ENCODE data around the gene MINDY1.

MINDY1 gene

DNA sequence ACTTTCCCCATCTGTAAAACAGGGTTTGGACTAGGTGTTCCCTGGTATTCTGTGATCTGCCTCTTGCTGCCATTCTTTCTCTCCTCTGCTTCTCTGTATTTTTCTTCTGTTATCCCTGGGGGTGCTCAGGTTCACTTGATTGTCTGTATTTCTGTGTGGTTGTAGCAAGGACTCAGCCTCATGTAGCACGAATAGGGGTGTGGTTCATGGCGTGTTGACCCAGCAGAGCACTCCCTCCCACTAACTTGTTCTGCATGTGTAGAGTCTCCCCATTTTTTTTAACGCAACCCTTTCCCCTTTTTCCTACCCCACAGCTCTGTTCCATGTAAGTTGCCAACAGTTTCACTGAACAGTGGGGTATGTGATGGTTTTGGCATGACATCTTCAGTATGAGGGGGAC, 28.5 kb upstream of the MINDY1 start:
- H3K4me3 Mint-ChIP-seq: no peak overlapping the region
- no peaks in the 10 kb centered on the region for H3K4me1 Mint-ChIP-seq
- H3K27me3 Mint-ChIP-seq: no peaks in the 10 kb centered on the region
- peaks cover 47% of the 10 kb centered on the region for H3K36me3 Mint-ChIP-seq
- no peaks in the 10 kb centered on the region for H3K9me3 Mint-ChIP-seq
- ATAC-seq: no peak
- peak overlapping the region; percentile 1 for H3K27ac Mint-ChIP-seq

GRCh38 chr1:151032164-151032563, 25.5 kb upstream of the MINDY1 start:
- Mint-ChIP-seq H3K27me3 (no peaks in the 10 kb centered on the region), H3K27ac (no peak overlapping the region), H3K4me3 (no peak overlapping the region), H3K9me3 (no peaks in the 10 kb centered on the region), H3K4me1 (no peaks in the 10 kb centered on the region), H3K36me3 (peaks cover 57% of the 10 kb centered on the region)
- no peak for ATAC-seq

DNA sequence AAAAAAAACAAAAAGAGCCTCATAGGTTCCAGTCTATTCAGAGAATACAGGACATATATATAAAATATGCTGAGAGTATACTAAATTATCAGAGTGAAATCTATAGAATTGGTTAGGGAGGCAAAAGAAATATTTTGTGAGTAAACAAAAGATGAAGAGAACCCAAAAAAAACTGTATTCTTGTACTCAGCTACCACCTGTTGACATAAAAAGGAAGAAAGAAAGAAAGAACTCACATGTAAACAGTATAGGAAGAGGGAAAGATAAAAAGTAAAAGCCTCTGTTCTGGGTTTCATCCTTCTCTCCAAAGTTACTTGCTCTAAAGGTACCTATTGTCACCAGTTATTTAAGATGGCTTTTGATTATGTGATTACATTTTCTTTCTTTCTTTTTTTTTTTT, 19.8 kb upstream of the MINDY1 start:
- no peak for ATAC-seq
- Mint-ChIP-seq H3K36me3 (peaks cover 48% of the 10 kb centered on the region), H3K4me3 (no peak overlapping the region), H3K9me3 (no peaks in the 10 kb centered on the region), H3K4me1 (peaks cover 6% of the 10 kb centered on the region), H3K27me3 (no peaks in the 10 kb centered on the region), H3K27ac (no peak overlapping the region)

- peaks cover 32% of the 10 kb centered on the region for H3K36me3 Mint-ChIP-seq
- no peak overlapping the region for H3K4me3 Mint-ChIP-seq
These were observed 17.9 kb upstream of the MINDY1 start for GRCh38 chr1:151024540-151025146.

DNA sequence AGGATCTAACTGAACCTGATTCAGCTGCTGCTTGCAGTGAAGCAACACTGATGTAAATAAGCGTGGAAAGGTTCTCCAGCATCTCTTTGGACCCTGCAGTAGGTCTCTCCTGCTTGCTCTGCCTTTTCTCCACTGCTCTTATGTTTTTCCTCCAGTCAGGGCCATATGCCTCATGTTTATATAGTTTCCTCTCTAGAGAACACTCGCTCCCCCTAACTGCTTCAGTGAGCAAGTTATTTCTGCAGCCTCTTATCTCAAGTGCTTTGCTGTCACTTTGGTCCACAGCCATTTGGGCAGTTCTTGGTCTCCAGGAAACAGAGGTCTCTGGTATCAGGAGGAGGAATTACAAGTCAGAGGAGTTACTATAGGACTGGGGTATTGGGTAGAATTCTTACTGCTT, 6.8 kb upstream of the MINDY1 start:
- H3K9me3 Mint-ChIP-seq: no peaks in the 10 kb centered on the region
- no peaks in the 10 kb centered on the region for H3K27me3 Mint-ChIP-seq
- no peak for ATAC-seq
- H3K4me1 Mint-ChIP-seq: peaks cover 22% of the 10 kb centered on the region
- no peak overlapping the region for H3K27ac Mint-ChIP-seq
- peaks cover 6% of the 10 kb centered on the region for H3K36me3 Mint-ChIP-seq
- H3K4me3 Mint-ChIP-seq: no peak overlapping the region

More at GRCh38 chr1:151024540-151025146, 17.9 kb upstream of the MINDY1 start:
- no peaks in the 10 kb centered on the region for H3K27me3 Mint-ChIP-seq
- peaks cover 6% of the 10 kb centered on the region for H3K4me1 Mint-ChIP-seq
- no peaks in the 10 kb centered on the region for H3K9me3 Mint-ChIP-seq
- H3K27ac Mint-ChIP-seq: no peak overlapping the region
- peak; percentile 83 for ATAC-seq

- no peak overlapping the region for H3K27ac Mint-ChIP-seq
- peaks cover 5% of the 10 kb centered on the region for H3K36me3 Mint-ChIP-seq
- H3K9me3 Mint-ChIP-seq: no peaks in the 10 kb centered on the region
- H3K27me3 Mint-ChIP-seq: no peaks in the 10 kb centered on the region
- peaks cover 28% of the 10 kb centered on the region for H3K4me1 Mint-ChIP-seq
- no peak for ATAC-seq
- no peak overlapping the region for H3K4me3 Mint-ChIP-seq
These were observed 6.2 kb upstream of the MINDY1 start for GRCh38 chr1:151012684-151013471.

DNA sequence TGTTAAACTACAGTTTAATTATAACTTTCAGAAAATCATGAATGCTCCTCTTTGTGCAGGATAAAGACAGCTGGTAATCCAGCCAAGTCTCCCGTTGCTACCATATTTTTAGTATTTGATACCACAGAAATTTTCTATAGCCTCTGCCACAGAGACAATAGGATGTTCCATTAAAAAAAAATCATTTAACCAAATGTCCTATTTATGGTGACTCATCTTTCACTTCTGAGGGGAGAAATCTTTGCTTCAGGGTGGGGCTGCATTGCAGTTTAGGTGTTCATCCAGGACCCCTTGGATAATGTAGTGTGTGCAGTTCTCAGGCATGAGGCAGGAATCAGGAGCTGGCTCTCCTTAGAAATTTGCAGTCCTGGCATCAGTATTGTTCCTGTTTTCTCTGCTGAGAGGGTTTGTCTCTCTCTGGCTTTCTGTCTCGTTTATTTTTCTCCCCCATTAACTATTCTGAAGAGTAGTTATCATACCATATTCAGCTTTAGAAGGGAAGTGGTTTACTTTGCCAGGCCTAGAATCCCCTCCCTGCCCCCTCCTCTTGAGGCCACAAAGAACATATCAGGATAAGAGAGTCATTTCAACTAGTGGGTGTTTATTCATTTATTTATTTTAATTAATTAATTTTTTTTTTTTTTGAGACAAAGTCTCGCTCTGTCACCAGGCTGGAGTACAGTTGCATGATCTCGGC, 4.6 kb upstream of the MINDY1 start:
- H3K4me1 Mint-ChIP-seq: peaks cover 44% of the 10 kb centered on the region
- no peak overlapping the region for H3K27ac Mint-ChIP-seq
- no peaks in the 10 kb centered on the region for H3K27me3 Mint-ChIP-seq
- no peak for ATAC-seq
- H3K9me3 Mint-ChIP-seq: no peaks in the 10 kb centered on the region
- H3K36me3 Mint-ChIP-seq: peaks cover 5% of the 10 kb centered on the region
- H3K4me3 Mint-ChIP-seq: no peak overlapping the region

DNA sequence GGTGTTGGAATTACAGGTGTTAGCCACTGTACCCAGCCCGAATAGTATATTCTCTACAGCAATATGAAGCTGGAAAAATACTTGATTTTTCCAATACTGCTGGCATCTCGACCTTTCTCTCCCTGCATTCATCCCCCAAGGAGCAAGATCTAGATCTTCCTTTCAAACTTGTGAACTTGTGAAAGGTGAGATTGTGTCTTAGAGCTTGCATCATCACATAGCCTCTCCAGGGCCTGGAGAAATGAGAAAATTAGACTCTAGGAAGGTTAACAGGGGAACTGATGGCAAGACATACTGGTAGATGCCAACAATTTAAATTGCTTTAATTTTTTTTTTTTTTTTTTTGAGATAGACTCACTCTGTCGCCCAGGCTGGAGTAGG, 3.6 kb upstream of the MINDY1 start:
- H3K27ac Mint-ChIP-seq: no peak overlapping the region

DNA sequence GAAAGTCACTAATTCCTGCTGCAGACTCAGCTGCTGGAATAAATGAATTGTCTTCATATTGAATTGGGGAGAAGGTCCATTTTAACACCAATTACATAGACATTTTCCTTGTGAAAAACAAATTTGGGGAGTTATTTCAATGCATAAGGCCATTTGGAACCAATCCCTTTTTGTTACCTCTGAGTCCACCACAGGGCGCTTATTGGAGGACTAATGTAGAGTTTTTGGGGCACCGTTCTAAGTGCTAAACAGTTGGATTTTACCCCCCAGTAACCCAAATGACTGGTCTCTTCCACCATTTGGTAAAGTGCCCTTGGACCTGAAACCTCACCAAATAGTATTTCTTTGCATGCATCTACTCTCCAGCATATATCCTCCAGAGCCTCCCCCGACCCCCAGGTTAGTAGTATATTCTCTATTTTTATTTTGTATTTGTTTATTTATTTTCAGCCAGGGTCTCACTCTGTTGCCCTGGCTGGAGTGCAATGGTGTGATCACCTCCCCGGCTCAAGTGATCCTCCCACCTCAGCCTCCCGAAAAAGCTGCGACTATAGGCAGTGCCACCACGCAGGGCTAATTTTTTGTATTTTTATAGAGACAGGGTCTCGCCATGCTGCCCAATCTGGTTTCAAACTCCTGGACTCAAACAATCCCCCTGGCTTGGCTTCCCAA, 3.1 kb upstream of the MINDY1 start:
- no peaks in the 10 kb centered on the region for H3K27me3 Mint-ChIP-seq
- peaks cover 5% of the 10 kb centered on the region for H3K36me3 Mint-ChIP-seq
- peak overlapping the region; percentile 97 for H3K4me3 Mint-ChIP-seq
- ATAC-seq: no peak
- H3K4me1 Mint-ChIP-seq: peaks cover 59% of the 10 kb centered on the region
- H3K27ac Mint-ChIP-seq: no peak overlapping the region
- H3K9me3 Mint-ChIP-seq: no peaks in the 10 kb centered on the region

More for the DNA sequence above, 3.6 kb upstream of the MINDY1 start:
- H3K9me3 Mint-ChIP-seq: no peaks in the 10 kb centered on the region
- H3K36me3 Mint-ChIP-seq: peaks cover 5% of the 10 kb centered on the region
- H3K4me3 Mint-ChIP-seq: no peak overlapping the region
- ATAC-seq: no peak
- H3K4me1 Mint-ChIP-seq: peaks cover 54% of the 10 kb centered on the region
- no peaks in the 10 kb centered on the region for H3K27me3 Mint-ChIP-seq

GRCh38 chr1:151009206-151009587, 2.5 kb upstream of the MINDY1 start:
- Mint-ChIP-seq H3K4me1 (peaks cover 62% of the 10 kb centered on the region), H3K27me3 (no peaks in the 10 kb centered on the region), H3K27ac (peak overlapping the region; percentile 98), H3K36me3 (peaks cover 5% of the 10 kb centered on the region), H3K9me3 (no peaks in the 10 kb centered on the region), H3K4me3 (peak overlapping the region; percentile 97)
- ATAC-seq: no peak

GRCh38 chr1:151008244-151009205, 1.8 kb upstream of the MINDY1 start, which contains the start of gene PRUNE1:
Gene PRUNE1, plus strand, starts transcription at chr1:151008449. Its CDS starts 184 bp downstream, at chr1:151008633.
- peak within 1 kb of the TSS; percentile 98 for H3K27ac Mint-ChIP-seq
- peak; percentile 98 for ATAC-seq
- peaks cover 64% of the 10 kb centered on the region for H3K4me1 Mint-ChIP-seq
- peaks cover 5% of the 10 kb centered on the region for H3K36me3 Mint-ChIP-seq
- H3K4me3 Mint-ChIP-seq: peak within 1 kb of the TSS; percentile 97
- no peaks in the 10 kb centered on the region for H3K27me3 Mint-ChIP-seq
- H3K9me3 Mint-ChIP-seq: no peaks in the 10 kb centered on the region

DNA sequence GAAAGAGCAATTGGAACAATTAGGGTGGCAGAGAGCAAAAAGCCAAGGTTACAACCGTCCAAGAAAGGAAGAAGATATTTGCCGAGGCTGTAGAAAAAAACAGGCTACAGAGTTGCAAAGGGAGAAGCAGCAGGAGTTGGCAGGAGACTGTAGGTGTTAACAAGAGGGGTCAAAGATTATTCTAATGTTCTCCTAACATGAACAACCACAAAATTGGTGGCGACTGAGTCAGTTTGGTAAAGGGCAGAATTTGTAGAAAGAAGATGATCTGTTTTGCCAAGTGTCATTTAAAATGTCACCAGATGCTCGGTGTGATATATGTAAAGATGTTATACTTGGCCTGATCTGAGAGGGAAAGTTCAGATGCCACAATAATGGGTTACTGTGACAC, 1.1 kb upstream of the MINDY1 start:
- Mint-ChIP-seq H3K36me3 (peaks cover 5% of the 10 kb centered on the region), H3K4me1 (peaks cover 60% of the 10 kb centered on the region), H3K27ac (peak overlapping the region; percentile 98), H3K27me3 (no peaks in the 10 kb centered on the region), H3K4me3 (peak overlapping the region; percentile 97), H3K9me3 (no peaks in the 10 kb centered on the region)
- ATAC-seq: no peak

DNA sequence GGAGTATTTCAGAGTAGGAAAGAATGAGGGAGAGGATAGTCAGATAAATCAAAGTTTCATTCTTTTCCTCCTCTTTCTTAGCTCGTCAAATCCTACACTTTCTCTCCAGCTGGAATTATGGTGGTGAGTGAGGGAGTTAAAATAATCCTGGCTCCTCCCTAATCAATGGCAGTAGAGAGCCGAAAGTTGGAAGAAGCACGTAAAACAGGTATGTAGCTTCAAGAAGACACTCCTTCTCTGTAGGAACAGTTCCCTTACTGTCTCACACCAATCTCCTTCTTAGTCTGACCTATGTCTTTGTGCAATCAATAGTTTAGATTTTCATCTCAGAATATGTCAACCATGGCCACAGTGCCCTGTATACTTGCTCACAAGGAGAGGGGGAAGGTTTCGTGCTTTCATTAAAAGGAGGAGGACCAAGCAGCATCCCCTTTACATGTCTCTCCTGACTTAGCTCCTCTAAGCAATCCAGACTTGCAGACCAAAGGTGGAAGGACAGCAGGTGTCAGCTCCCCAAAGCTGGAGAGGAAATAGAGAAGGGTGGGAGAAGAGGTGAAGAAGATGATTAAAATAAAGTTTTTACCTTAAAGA, 878 bp downstream of the MINDY1 start:
- no peaks in the 10 kb centered on the region for H3K27me3 Mint-ChIP-seq
- peaks cover 60% of the 10 kb centered on the region for H3K4me1 Mint-ChIP-seq
- H3K27ac Mint-ChIP-seq: peak overlapping the region; percentile 98
- peak overlapping the region; percentile 97 for H3K4me3 Mint-ChIP-seq
- no peak for ATAC-seq
- peaks cover 15% of the 10 kb centered on the region for H3K36me3 Mint-ChIP-seq
- H3K9me3 Mint-ChIP-seq: no peaks in the 10 kb centered on the region

GRCh38 chr1:151003180-151003579, 3.5 kb downstream of the MINDY1 start:
- no peak overlapping the region for H3K27ac Mint-ChIP-seq
- H3K4me3 Mint-ChIP-seq: no peak overlapping the region
- H3K27me3 Mint-ChIP-seq: no peaks in the 10 kb centered on the region
- peaks cover 40% of the 10 kb centered on the region for H3K4me1 Mint-ChIP-seq
- peaks cover 17% of the 10 kb centered on the region for H3K36me3 Mint-ChIP-seq
- no peak for ATAC-seq
- no peaks in the 10 kb centered on the region for H3K9me3 Mint-ChIP-seq

All from stimulated activated memory B cell treated with anti-CD40 and anti-IgM and Interleukin-4, amounts not matched to agents 10 μg/mL and 1 μg/mL and 100 μg/mL, for 72 hours (primary cell).